ENCODE data around the gene KIF2C. TPM values are rescaled to one million over a fixed set of nuclear protein-coding genes. Genes with fewer than 3 reads are reported as not detected.

The KIF2C gene
- total RNA-seq, 4 donors from 2014 or later, result 0.64 to 15.1 TPM; not detected in 2

DNA sequence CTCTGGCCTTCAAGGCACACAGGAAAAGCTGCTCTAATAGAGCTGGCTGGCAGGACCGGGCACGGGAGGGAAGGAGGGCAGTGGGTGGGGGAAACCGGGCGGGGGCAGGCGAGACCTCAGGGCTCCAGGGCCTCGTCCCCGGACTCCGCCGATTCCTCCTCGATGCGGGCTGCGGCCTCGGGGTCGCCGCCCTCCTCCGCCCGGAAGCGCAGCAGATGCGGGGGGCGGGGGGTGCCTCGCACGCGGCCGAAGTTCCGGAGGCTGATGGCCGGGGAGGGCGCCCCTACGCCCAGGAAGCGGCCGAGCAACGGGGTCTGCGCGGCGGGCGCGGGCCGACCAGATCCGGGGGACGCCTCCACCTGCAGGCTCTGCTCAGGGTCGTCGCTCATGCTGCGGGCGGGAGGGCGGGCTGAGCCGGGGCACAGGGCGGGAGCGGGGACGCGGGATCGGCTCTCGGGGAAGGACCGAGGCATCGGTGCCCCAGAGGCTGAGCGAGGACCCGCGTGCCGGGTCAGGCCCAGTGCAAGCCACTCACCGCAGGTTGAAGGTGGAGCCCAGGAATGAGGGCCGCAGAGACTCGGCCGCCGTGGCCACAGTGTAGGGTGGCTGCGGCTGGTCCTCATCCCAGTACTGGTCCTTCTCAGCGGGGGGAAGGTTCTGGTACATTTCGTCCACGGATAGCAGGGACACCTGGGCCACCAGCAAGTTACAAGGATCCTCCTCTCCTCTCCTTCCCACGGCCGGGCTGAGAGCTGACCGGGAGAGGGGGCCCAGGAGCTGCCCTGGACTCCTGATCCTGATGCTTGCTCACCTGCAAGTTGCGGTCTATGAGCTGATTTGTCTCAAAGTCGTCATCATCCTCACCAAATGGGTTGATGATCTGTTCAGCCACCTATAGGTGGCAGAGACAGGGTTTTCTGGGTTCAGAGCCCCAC lies 44.7 kb downstream of the KIF2C start:
- Histone ChIP-seq H3K4me1 (peaks cover 0 to 7% of the 10 kb centered on the region in 2 donors), H3K27me3 (no peaks in the 10 kb centered on the region), H3K36me3 (no peaks in the 10 kb centered on the region), H3K4me3 (peak overlapping the region; percentile 16 to 47), H3K9me3 (no peaks in the 10 kb centered on the region), H3K27ac (peak overlapping the region; percentile 39 to 66)
- peak in 1 of 2 donors; percentile 35 for DNase-seq
- intact Hi-C loops (cut with DNase I; ENCODE audit: low total_unique reads), result loop anchor here (5.0 to 10.0 kb wide), 2 partner anchors 50 to 228 kb away; partner anchors contain the start of genes HECTD3 and UROD
- no peak for TF ChIP-seq POLR2A (IDR thresholded peaks at IDR 0.05)
- TF ChIP-seq, protein P1, sequence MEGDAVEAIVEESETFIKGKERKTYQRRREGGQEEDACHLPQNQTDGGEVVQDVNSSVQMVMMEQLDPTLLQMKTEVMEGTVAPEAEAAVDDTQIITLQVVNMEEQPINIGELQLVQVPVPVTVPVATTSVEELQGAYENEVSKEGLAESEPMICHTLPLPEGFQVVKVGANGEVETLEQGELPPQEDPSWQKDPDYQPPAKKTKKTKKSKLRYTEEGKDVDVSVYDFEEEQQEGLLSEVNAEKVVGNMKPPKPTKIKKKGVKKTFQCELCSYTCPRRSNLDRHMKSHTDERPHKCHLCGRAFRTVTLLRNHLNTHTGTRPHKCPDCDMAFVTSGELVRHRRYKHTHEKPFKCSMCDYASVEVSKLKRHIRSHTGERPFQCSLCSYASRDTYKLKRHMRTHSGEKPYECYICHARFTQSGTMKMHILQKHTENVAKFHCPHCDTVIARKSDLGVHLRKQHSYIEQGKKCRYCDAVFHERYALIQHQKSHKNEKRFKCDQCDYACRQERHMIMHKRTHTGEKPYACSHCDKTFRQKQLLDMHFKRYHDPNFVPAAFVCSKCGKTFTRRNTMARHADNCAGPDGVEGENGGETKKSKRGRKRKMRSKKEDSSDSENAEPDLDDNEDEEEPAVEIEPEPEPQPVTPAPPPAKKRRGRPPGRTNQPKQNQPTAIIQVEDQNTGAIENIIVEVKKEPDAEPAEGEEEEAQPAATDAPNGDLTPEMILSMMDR (IDR thresholded peaks at IDR 0.05), result peak in 2 of 4 experiments; percentile 4 to 6

DNA sequence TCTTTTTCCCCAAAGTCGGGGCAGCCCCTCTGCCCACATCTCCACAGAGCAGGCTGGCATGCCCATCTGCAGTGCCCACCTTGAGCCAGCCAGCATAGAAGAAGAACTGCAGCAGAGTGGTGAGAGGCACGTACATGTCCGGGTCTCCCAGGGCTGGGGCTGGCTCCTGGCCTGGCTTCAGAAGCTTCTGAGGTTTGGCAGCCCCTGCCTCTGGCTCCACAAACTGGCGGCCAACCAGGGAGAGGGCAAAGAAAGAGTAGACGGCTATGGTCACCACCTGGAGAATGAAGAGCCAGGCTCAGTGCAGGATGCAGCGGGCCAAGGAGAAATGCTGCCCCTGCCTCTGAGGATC lies 45.4 kb downstream of the KIF2C start:
- intact Hi-C loops (cut with DNase I; ENCODE audit: low total_unique reads), result loop anchor here (5.0 to 10.0 kb wide), 2 partner anchors 50 to 227 kb away; partner anchors contain the start of genes HECTD3 and UROD
- Histone ChIP-seq H3K4me1 (peaks cover 0 to 7% of the 10 kb centered on the region in 2 donors), H3K27me3 (no peaks in the 10 kb centered on the region), H3K4me3 (no peak overlapping the region), H3K9me3 (no peaks in the 10 kb centered on the region), H3K36me3 (no peaks in the 10 kb centered on the region), H3K27ac (no peak overlapping the region)
- TF ChIP-seq POLR2A (IDR thresholded peaks at IDR 0.05), result no peak
- TF ChIP-seq, protein P1 (IDR thresholded peaks at IDR 0.05), result no peak
- no peak for DNase-seq

DNA sequence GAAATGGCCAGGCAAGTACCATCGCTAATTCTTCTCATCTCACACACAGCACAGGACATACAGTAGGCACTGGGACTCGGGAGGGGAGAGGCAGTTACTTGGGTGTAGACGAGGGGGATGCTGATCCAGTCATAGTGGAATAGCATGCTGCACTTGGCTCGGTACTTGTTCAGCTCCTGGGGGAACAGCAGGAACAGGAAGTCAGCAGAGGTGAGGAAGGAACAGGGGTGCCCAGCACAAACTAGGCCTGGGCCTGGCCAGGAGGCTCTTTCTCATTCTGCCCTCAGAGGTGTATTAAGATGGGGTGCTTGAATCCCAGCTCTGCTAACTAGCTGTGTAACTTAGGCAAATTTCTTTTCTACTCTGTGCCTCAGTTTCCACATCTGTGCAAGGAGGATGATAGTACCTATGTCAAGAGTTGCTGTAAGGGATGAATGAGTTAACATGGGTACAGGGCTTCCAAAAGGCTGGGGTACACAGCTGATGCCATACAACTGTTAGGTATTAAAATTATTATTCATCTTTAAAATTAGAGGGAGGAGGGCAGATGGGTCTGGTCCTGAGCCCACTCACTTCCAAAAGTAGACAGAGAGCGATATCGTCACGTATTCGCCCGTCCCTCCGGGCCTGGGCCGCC lies 46.0 kb downstream of the KIF2C start:
- intact Hi-C loops (cut with DNase I; ENCODE audit: low total_unique reads), result loop anchor here (5.0 to 10.0 kb wide), 2 partner anchors 49 to 227 kb away; partner anchors contain the start of genes HECTD3 and UROD
- no peaks in the 10 kb centered on the region for H3K27me3 ChIP-seq
- H3K4me3 ChIP-seq, result peak overlapping the region; percentile 36 to 45
- DNase-seq, result no peak
- H3K9me3 ChIP-seq, result no peaks in the 10 kb centered on the region
- peaks cover 0 to 7% of the 10 kb centered on the region in 2 donors for H3K4me1 ChIP-seq
- TF ChIP-seq POLR2A (IDR thresholded peaks at IDR 0.05), result no peak
- TF ChIP-seq, protein P1 (IDR thresholded peaks at IDR 0.05), result no peak
- no peaks in the 10 kb centered on the region for H3K36me3 ChIP-seq
- H3K27ac ChIP-seq, result peak overlapping the region; percentile 68 to 77

DNA sequence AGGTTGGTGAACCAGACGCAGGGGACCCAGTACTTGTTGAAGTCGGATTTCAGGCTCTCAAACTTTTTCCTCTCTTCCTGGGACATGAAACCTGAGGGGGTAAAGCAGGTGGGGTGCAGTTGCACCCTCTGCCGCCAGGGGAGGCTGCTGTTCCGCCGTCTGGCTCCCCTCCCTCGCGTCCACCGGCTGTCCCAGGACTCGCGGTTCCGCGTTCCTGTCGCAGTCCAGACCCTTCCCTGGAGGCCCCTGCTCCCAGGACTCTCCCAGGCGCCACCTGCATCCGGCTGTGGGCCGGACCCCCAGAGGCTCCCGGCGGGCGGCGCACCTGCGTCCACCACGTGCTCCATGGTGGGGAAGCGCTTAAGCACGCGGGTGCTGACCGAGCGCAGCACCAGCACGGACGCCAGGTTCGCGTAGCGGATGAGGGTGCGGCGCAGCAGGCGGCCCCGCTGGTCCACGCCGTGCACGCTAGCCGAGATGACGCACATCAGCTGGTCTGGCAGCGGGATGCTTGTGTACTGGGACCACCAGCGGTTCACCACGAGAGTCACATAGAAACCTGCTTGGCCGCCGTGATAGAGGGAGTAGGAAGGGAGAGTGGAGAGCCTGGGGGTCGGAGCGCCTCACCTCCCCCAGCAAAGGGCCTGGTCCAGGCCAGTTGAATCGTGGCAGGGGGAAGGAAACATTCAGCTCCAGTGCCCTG lies 46.7 kb downstream of the KIF2C start:
- intact Hi-C loops (cut with DNase I; ENCODE audit: low total_unique reads), result loop anchor here (5.0 to 10.0 kb wide), 2 partner anchors 49 to 226 kb away; partner anchors contain the start of genes HECTD3 and UROD
- H3K27me3 ChIP-seq, result no peaks in the 10 kb centered on the region
- peak; percentile 64 to 78 for DNase-seq
- H3K4me1 ChIP-seq, result peaks cover 0 to 7% of the 10 kb centered on the region in 2 donors
- H3K9me3 ChIP-seq, result no peaks in the 10 kb centered on the region
- H3K27ac ChIP-seq, result peak overlapping the region; percentile 68 to 77
- peak in 1 of 2 donors; percentile 33 for TF ChIP-seq POLR2A (IDR thresholded peaks at IDR 0.05)
- TF ChIP-seq, protein P1 (IDR thresholded peaks at IDR 0.05), result peak; percentile 95 to 98 (median 97)
- peak overlapping the region; percentile 36 to 45 for H3K4me3 ChIP-seq
- H3K36me3 ChIP-seq, result no peaks in the 10 kb centered on the region

Data from uterus (tissue), 4 donors.